Fibroblast of skin of scalp (primary cell): Measurements from ENCODE around the gene PPP1R26.

ENCODE experiments used
- DNase-seq: peaks from one replicate; pipeline ENCODE4 v3.0.0-alpha.2; 2013

The PPP1R26 gene

DNA sequence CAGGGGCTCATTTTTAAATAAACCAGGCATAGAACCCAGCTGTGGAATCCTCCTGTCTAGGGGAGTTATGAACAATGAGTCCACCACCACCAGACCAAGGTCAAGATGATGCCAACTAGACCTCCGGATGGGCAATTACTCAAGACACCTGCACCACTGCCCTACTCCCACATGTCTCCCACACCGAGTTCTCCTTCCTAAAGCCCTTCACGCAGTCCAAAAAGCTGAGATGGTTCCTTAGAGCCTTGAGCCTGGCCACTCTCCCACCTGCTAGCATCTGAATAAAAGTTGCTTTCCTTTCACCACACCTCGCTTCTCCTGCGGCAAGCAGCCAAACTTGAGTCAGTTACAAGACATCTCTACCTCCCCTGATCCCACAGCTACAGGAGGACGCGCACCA is 15.4 kb upstream of the PPP1R26 start:
- no peak for DNase-seq

DNA sequence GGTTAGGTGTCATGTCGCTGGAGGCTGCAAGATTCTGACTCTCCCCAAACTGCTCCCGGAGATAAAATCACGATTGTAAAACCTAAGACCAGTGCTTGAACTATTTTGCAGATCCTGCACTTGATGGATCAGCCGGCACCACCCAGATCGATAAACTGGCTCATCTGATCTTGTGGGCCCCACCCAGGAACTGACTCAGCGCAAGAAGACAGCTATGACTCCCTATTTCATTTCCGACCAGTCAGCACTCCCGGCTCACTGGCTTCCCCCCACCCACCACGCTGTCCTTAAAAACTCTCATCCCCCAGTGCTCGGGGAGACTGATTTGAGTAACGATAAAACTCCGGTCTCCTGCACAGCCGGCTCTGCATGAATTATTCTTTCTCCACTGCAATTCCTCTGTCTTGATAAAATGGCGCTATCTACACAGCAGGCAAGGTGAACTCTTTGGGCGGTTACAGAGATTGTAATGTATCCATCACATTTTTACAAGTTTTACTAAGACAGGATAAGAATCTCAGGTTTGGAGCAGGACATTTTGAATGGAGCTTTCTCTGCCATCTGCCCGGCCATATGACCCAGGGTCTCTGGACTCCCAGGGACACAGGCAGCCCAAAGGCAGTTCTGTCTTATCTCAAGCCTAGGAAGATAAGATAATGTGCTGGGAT is 10.6 kb upstream of the PPP1R26 start:
- DNase-seq: peak; percentile 42

DNA sequence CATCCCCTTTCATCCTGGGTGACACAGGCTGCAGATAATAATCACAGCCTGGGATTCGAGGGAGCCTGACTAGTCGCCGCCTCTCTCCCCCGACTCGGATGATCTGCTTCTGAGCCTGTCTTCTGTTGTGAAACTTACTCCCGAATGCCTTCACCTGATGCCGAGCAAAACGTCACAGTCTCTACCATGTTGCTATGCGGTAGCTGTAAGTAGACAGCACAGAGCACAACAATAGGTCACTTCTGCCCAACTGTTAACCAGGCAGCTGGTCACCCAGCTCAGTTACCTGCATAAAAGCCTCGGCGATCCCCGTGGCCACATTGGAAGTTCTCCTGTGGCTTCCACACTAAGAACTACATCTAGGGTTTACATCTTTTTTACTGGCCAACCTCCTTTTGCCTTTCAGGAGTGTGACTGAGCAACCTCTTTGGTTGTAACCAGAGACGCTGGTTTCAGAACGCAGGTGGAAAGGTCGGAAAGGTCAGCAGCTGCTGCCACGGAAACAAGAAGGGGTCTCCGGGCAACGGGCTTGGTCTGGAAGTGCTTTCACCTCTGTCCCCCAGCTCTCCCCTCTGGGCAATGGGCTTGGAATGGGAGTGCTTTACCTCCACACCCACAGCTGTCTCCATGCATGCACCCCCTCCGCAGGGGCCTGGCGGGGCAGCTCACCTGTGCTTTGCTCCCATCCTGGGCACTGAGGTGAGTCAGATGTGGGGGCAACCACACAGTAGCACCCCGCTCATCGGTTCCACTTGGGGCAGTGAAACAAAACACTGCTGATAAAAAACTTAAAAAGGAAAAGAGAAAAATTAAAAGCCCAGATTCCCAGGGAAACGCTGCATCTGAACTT is 7.6 kb upstream of the PPP1R26 start:
- no peak for DNase-seq

DNA sequence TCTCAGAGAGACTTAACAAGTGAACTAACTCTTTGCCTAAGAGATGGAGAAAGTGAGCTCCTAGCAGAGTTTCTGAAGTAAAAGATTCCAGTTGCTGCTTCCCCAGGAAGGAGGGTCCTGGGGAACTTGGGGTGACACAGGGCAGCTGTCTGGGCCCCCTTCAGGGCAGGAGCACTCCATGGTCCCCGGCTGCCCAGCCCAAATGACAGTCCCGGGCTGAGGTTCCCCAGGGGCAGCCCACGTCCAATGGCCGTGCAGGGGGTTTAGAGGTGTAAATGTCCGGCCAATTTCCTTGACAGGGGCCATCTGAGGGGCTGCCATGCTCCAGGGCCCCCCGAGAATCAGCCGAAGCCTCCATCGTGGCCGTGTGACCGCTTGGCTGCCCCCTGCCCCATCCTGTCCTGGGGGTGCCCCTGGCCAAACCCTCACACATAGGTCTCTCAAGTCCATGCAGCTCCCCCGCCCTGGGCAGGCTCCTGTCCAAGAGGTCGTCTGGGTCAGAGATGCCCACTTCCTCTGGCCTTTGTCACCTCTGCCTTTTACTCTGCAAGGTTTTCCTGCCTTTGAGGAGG is 5.5 kb upstream of the PPP1R26 start:
- no peak for DNase-seq

DNA sequence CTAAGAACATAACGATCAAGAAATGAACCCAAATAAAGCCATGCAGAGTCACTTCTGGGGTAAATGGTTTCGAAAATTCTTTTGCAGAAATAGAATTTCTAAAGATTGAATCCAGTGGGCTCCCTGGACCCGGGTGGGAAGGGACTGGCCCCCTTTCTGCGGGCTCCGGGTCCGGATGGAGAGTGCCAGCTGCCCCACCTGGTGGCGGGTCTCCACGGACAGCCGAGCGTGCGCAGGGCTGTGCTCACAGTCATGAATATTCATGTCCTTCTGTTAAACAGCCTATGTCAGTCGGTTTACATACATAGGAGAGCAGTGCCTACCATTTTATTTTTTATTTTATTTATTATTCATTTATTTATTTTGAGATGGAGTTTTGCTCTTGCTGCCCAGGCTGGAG is 4.7 kb upstream of the PPP1R26 start:
- DNase-seq: no peak

DNA sequence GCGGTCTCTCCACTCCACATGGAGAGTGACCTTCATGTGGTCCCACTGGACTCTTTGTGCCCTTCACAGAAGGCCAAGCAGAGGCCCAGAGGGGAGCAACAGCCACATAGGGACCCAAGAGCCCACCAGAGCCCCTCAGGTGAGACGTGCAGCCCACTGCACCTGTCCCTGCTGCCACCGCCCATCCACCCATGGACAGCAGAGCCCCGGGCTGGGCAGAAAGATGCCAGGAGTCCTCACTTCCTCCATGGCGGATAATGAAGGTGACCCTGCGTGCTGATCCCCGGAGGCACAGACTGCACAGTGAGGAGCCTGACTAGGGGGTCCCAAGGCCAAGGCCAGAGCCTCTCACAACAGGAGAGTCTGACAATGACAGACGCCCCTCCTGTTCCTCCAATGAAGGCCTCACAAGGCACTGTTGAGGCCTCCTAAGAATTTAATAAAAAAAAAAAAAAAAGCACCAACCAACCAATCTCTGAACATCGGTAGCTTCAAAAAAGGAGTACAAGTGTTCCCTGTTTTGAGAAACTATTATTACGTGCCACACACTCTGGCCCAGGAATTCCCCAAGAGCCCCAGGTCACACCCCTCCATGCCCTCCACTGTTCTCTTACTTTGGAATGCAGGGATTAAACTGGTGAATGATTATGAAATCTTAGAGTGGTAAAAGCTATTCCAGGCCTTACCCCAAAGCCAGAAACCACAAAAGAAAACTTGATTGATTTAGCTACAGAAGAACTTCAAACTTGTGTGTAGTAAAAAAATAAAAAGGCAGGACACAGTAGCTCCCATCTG is 2.8 kb upstream of the PPP1R26 start:
- DNase-seq: peak; percentile 27

DNA sequence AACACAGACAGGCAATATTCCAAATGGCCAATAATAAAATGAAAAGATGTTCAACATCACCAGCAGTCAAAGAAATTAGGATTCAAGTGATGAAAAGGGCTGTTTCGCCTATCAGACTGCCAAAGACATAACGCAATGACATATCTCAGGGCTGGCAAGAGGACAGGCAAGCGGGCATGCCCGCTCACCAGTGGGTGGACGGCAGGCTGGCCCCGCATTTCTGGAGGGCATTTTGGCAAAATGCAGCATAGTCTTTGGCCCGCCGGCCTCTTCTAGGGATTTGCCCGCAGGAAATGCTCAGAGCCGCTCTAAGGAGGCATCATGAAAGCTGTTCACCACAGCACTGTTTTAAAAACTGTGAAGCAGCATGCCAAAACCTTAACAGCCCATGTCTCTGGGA is 1.4 kb upstream of the PPP1R26 start:
- no peak for DNase-seq

DNA sequence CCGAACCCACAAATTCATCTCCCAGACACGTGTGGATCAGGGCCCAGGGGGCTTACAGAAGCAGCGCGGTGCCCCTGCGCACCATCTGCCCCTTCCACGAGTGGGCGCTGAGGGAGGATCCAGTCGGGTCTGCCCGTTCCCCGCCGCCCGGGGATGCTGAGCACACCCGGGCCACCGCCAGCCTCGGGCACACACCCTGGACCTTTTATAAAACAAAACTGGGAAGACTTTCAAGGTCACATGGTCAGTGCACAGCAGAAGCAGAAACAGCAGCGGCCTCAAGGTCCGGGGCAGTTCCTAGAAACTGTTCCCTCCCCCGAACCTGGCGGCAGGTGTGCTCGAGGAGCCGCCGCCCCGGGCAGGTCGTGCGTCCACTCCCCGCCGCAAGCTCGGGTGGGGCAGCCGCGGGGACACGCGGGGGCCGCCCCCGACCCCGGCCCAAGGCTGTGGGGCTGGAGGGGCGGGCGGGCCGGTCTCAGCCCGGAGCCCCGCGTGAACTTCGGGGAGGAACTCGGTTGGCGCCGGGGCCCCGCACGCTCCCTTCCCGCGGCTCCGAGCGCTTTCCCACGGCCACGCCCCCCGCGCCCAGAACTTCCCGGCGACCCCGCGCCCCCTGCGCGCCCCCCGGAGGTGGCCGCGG is 633 bp upstream of the PPP1R26 start:
- DNase-seq: no peak

DNA sequence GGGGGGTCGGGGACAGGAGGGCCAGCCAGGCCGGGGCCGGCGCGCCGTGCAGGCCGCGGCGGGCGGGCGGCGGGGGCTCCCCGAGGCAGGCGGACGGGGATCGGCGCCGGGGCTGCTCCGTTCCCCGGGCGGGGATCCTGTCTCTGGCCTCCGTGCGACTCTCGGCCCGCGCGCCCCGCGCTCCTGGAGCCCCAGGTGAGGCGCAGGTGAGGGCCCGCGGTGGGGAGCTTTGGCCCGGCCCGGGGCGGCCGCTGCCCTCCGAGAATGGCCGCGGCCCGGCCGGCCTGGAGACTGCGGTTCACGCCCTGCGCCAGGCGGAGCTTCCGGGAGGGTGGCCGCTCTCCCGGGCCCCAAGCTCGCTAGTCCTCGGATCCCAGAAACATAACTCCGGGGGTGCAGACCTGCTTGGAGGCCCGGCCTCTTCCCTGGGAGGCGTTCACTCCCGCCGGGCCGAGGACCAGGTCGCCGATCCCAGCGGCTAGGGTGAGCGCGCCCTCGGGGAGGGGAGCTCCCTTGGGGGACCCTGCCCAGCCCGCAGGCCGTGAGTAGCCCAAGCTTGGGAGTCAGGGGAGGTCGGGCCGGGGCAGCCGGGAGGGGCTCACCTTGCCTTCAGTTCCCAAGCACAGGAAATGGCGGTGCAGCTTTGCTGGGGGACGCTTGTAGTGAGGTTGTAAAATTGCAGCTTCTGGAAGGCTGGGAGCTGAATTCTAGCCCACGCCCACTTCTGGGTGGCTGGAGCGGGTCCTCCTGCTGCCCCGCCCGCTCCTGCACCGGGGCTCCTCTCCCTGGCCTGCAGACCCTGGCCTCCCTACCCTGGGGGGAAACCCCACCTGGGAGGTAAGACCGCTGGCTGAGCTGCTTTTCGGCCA is 723 bp downstream of the PPP1R26 start:
- DNase-seq: peak; percentile 22

DNA sequence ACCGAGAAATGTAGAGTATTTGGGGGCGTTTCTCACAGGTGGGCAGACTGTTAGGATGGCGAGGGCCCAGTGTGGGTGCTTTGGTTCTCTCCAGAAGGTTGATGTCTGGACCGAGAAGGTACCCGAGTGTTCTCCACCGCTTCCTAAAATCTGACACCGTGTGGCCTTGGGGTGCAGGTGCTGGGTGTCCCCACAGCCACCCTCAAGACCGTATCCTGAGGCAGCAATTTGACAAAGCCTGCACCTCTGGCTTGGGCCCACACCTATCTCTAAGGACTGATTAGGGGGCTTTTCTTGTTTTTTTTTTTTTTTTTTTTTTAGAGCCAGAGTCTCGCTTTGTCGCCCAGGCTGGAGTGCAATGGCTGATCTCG is 1.3 kb downstream of the PPP1R26 start:
- no peak for DNase-seq

DNA sequence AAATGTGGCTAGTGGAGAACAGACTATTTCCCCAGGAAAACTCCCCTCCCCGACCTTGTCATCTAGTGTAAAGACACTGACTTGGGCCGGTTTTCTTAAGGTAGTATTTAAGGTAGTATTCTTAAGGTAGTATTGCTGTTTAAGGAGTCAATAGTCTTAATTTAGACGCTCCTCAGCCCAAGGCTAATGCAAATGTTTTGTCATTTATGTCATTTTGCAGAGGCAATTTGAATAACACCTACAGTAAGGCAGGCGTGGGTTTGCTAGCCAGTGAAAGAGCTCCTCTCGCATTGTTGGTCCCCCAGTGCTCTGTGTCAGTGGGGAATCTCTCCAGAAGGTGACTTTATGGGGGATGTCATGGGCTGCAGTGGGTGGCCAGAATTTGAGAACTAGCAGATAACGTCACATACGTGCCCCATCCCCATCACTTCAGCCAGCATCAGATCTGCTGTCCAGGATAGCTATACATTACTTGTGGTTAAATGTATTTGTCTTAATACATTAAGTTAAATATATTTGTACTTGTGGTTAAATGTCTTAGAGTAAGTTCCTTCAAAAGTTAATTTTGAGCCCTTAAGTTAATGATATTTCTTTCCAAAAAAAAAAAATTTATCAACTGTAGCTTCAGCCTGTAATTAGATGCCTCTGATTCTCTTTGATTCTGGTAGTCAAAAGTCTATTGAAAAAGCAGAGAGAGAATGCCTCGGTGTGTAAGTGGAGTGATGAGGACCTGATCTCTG is 2.6 kb downstream of the PPP1R26 start:
- DNase-seq: no peak

DNA sequence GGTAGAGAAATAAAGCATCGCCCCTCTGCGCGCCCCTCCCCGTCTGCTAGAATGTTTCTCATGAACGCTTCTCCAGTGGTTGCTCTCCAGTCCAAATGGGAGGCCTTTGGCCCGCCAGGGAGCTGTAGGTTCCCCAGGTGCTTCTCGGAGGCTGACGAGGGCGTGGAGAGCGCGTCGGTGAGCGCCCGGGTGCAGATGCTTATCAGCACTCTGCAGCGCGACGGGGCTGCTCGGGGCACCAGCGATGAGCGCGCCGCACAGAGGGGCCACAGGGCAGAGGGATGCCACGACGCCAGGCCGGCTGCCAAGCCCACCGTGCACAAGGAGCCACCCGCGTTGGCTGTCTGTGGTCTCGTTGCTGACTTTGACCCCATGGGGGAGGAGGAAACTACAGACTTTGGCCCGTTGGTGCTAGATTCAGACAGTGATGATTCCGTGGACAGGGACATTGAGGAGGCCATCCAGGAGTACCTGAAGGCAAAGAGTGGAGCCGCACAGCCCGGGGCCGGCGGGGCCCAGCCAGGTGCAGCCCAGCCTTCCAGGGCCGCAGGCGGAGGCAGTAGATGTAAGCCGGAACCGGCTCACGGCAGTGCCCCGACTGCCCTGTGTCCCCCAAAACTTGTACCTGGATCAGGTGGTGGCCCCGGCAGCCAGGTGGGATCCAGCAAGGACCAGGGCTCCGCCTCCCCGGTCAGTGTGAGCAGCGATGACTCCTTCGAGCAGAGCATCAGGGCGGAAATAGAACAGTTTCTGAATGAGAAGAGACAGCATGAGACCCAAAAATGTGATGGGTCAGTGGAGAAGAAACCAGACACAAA is 5.1 kb downstream of the PPP1R26 start:
- no peak for DNase-seq

DNA sequence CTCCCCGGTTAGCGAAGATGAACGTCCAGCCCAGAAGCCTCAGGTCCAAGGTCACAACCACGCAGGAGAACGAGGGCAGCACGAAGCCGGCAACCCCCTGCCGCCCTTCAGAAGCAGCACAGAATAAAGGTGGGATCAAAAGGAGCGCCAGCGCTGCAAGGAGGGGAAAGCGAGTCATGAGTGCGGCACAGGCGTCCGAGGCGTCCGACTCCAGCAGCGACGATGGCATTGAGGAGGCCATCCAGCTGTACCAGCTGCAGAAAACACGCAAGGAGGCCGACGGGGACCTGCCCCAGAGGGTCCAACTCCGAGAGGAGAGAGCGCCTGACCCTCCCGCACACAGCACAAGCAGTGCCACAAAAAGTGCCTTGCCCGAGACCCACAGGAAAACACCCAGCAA is 5.8 kb downstream of the PPP1R26 start:
- DNase-seq: no peak

DNA sequence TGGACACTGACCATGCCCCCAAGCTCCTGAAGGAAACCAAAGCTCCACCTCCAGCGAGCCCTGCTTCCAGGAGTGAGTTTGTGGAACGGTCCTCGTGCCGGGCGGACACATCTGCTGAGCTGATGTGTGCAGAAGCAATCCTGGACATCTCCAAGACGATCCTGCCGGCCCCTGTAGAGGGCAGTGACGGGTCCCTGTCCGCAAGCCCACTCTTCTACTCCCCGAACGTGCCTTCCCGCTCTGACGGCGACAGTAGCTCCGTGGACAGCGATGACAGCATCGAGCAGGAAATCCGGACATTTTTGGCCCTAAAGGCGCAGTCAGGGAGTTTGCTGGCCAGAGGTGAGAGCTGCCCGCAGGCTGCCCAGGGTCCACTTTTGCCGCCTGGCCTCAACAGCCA is 6.2 kb downstream of the PPP1R26 start:
- DNase-seq: no peak

DNA sequence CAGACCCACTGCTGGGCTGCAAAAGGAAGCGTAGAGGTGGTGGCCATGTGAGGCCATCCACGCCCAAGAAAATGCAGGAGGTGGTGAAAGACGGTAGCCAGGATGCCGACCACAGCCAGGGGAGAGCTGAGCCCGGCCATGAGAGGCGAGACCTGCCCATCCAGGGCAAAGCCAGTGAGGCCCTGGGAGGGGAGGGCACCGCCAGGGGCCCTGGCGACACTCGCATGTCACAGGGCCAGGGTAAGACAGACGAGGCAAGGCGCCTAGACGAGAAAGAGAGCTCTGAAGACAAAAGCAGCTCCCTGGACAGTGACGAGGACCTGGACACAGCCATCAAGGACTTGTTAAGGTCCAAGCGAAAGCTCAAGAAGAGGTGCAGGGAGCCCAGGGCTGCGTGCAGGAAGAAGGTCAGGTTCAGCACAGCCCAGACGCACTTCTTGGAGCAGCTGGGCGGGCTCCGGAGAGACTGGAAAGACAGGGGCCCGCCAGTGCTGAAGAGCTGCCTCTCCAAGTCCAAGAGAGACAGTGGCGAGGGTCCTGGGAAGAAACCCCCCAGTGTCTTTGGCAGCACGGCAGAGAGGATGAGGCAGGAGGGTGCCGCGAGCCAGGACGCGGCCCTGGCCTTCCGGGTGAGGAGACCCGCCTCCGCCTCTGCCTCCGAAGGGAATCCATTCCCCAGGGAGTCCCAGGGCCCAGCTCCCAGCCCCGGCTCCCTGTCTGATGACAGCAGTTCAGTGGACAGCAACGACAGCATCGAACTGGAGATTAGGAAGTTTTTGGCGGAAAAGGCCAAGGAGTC is 6.9 kb downstream of the PPP1R26 start:
- no peak for DNase-seq

DNA sequence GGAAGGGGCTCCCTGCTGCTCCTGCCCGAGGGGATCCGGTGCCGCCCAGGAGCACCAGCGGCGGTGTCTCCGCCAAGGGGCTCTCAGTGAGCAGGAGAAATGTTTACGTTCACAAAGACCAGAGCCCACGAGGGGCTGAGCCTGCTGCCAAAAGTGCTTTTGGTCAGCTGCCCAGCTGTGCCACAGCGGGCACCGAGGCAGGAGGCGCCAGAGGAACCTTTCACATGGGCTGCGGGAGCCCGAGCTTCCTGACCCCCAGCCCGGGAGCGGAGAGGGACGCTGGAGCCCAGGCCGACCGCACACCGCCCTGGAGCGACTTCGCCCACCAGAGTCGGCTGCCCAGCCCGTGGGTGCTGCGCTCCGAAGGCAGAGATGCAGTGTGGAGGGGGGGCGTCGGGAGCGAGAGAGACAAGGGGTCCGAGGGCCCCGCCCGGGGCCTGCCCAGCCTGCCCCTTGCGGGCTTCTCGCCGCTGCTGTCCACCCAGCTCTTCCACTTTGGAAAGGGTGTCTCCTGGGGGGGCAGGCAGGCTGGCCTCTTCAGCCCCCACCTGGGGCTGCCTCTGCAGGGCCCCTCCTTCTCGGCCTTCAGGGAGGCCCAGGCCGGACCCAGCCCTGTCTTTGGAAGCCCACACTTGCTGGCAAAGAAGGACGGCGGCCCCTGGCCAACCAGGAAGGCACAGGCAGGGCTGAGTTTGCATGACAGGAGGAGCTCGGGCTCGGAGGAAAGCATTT is 7.9 kb downstream of the PPP1R26 start:
- no peak for DNase-seq

DNA sequence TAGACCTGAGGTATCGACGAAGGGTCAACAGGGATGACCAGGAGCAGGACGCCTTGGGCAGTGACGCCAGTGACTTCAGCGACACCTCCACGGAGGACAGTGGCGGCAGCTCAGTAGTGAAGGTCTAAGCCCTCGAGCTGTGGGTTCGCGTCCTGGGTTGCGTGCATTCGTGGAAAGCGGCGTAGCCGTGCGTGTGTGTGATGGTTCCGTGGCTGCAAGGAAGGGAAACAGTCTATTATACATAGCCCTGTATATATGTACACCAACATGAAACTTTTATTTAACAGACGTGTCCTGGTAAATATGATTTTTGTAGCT is 8.4 kb downstream of the PPP1R26 start:
- DNase-seq: no peak

DNA sequence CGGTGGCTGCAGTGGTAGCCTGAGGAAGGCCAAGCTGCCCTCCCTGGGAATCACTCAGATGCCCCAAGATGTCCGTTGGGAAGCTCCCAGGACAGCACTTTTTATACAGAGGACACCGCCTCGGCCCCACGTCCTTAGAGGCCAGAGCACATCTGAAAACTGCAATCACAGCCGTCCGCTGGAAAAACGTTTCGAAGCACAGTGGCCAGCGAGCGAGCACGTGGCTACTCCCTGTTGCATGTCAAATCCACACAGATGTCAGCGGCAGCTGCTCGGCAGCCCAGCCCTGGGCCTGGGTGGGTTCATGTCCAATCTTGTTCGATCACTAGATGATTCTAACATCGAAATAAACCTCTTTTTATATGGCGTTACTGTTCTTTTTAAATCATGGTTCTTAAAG is 8.9 kb downstream of the PPP1R26 start:
- no peak for DNase-seq
